ENCODE data around the gene FAM50A.

Gene FAM50A

DNA sequence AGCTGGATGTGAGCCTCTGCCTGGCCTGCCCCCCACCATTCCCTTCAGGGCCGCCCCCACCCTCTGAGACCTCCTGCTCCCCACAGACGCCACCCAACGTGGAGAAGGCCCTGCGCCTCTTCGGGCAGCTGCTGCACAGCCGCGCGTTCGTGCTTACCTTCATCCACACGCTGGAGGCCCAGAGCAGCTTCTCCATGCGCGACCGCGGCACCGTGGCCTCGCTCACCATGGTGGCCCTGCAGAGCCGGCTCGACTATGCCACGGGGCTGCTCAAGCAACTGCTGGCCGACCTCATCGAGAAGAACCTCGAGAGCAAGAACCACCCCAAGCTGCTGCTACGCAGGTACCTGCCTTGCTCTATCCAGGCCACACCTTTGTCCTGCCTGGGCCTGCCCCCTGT is 24.3 kb downstream of the FAM50A start:
- DNase-seq: no peak

DNA sequence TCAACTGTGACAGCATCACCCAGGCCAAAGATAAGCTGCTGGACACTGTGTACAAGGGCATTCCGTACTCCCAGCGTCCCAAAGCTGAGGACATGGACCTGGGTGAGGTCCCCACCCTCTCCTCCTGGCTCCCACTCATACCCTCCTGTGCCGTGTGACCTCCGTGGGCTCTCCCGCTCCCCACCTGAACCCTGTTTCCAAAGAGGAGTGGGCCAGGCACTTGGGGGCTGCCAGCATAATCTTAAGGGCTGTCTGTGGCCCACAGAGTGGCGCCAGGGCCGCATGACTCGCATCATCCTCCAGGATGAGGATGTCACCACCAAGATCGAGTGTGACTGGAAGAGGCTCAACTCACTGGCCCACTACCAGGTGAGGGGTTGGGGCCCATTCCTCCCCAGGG is 25.2 kb downstream of the FAM50A start:
- no peak for DNase-seq

DNA sequence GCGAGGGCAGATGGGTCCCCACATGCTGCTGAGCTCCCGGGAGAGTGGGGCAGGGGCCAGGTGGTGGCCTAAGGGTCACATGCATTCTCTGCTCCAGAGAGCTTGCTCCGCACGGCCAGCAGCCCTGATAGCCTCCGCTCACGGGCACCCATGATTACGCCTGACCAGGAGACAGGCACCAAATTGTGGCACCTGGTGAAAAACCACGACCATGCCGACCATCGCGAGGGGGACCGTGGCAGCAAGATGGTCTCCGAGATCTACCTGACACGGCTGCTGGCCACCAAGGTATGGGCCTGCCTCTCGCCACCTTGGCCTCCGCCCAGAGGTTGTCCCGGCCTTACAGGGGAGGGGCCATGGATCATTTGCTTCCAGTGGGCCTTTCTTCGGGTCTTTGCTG is 25.9 kb downstream of the FAM50A start:
- DNase-seq: no peak

DNA sequence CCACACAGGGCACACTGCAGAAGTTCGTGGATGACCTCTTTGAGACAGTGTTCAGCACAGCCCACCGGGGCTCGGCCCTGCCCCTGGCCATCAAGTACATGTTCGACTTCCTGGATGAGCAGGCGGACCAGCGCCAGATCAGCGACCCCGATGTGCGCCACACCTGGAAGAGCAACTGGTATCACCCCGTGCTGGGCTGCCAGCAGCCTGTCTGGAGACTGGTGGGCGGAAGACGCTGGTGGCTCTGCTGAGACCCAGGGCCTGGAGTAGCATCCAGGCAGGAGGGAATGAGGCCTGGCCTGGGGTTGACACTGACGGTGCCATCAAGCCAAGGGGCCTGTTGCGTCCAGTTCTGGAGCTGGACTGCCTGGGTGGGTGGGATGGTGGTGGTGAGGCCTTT is 26.5 kb downstream of the FAM50A start:
- DNase-seq: no peak

DNA sequence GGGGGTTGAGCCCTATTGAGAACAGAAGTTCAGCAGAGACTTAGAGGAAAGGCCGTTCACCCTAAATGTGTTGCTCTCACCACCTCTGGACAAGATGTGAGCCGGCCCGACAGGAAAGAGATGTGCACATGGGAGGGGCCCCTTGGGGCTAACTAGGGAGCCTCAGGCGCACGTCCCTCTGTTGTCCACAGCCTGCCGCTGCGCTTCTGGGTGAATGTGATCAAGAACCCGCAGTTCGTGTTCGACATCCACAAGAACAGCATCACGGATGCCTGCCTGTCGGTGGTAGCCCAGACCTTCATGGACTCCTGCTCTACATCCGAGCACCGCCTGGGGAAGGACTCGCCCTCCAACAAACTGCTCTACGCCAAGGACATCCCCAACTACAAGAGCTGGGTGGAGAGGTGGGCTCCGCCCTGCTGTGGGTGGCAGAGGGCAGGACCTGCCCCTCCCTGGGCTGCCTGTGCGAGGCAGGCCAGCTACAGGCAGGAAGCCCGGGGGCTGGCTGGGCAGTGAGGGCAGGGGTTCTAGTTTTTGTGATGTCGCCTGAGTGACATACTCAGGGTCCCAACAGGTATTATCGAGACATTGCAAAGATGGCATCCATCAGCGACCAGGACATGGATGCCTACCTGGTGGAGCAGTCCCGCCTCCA is 27.1 kb downstream of the FAM50A start:
- no peak for DNase-seq

DNA sequence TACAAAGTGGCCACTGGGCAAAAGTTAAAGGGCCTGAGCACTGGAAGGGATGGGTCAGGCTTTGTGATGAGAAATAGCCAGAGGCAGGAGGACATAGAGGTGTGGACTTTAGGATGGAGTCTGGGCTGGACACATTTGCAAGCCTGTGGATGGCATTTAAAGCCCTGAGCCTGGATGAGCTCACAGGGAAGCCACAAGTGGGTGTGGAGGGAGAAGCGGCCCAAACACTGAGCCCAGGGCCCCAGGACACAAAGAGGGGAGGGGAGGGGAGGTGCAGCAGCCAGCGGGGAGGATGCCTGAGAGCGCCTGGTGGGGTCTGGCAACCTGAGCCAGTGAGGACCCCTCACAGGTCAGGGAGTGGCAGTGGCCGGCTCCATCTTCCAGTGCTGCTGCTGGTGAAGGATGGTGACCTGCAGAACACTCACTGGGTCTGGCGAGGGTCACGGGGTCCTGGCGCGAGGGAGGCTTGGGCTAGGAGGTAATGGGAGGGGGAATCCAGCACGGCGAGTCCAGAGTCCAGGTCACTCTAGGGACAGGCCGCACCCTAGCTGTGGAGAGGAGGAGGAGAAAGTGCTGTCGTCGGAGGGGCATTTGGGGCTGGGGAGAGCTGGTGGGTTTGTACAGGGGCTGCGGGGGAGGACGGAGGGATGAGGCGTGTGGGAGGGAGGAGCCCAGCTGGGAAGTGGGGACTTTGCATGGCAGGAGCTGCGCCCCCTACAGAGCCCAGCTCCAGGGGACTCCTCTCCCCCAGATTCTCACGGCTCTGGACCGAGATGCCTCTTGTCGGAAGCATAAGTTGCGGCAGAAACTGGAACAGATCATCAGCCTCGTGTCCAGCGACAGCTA is 28.1 kb downstream of the FAM50A start:
- DNase-seq: no peak

DNA sequence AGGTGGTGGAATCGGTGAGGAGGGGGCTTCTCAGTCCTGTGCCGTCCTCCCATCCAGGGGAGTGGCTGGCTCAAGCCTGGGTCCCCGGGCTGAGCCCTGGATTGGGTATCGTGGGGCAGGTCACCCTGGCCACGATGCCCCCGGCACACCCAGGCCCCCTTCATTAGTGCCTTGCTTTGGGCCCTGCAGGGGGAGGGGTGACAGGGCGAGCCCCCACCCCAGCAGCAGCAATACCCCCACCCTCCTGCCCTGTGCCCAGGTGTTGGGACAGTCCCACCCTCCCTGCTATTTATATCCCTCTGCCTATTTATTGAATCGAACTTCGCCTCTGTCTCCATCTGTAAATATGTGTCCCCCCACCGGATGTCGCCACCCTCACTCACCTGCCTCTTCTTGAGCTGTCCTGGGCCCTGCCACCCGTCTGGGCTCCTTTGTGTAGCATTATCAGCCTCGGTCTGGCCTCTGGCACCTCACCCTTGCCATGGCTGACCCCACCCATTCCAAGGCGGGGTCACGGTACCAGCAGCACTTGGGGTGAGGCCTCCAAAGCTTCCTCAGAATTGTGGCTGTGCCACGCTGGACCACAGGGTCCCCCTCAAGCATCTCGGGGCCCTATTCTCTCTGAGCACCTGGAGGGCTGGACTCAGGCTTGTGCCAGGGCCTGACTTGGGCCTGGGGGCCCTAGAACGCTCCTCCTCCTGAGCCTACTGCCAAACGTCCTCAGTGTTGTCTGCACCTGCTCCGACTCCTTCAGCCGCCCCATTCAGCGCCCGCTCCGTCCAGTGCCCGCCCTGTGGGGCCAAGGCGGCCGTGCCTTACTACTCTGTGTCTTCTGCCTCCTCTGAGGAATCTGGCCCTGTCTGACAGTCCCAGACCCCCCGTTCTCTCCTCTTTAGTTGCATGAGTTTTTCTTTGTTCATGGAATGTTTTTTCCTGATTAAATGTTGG is 29.0 kb downstream of the FAM50A start:
- DNase-seq: no peak

DNA sequence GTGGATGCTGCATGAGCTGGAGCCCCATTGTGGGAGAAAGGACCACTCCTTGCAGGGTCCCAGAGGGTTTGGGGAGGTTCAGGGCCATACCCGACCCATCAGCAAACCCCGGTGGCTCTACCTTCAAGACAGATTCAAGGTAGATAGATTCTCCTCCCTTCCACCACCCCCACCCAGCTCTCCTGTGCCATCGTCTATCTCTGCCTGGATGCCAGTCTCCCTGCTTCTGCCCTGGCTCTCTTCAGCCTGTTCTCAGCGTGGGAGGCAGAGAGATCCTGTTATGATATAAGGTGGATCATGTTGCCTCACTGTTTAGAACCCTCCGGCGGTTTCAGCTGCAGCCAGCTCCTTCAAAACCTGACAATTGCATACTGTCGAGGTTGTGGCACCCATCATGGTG is 29.7 kb downstream of the FAM50A start:
- no peak for DNase-seq

DNA sequence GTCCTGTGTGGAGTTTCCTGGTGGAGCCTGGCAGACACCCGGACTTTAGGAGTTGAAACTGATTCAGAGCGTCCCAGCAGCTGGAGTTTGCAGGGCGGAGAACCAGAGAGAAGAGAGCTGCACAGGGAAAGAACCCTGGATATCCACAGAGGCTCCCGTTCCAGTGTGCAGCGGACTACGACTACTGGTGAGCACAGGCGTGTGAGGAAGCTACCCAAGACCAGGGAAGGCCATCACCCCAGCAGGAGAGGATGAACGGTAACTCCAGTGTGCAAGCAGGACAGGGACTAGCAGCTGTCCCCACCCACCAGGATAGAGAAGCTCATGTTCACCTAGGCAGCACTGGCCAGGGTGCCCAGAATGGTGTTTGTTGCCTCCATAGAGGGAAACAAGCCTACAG is 32.9 kb downstream of the FAM50A start:
- DNase-seq: no peak

DNA sequence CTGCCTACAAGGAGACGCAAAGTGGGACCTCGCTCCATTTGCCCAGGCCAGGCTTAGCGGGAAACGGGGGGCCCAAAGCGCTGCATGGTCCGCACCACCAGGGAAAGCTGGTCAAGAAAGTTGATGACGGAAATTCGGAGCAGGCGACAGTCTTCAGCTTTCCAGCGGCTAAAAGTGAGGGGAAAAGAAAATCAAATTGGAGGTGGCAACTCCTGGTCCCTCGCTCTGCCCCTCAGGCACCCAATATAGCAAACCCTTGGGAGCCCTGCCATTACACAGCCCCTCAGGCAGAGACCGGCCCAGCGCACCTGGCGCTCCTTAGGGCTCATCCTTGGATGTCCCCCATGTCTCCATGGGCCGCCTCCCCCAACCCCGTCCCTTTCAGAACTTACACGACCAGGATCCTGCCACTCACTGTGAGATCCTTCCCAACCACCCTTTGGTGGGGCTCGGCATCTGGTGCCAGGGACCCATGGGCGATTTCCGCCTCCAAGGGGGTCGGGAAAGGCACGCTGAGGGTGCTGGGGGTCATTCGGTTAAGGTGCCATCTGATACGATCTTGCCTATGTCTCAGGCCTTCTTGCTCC is 34.0 kb downstream of the FAM50A start:
- no peak for DNase-seq

DNA sequence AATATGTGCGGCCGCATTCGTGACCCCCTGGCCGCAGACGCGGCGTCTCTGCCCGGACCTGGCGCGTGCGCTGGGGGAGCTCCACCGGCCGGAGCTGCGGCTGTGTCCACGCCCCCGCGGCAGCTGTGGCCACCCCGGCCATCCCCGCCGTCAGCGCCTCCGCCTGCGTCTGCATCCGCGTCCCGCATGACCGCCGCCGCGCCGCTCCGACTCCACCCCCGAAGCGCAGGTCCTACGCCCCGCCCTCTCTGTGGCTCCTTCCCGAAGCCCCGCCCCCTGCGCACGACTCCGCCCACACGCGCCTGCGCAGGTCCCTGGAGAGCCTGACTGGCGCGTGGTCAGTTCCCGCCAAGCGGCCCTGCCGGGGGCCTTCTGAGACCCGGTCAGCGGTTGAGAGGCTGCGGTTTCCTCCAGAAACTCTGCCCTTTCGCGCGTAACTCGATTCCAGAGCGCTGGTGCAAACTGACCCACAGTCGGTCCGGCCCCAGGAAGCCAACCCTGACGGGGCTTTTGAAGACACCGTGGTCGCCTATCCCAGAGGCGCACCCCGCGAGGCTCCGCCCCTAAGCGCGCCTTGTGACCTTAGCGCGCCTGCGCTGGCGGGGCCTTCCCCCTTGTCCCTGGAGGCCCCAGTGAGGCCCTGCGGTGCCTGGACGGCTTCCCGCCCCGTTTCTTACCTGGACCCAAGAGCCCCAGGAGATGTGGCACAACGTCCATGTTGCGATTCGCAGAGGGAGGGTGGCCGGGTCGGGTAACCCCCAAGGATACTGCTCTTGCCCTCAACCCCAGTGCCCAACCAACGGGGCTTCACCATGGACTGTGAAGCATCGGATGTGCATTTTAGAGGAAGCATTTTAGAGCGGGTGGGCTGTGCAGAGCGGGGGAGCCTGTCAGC is 35.0 kb downstream of the FAM50A start, which contains the start of gene LAGE3:
Gene LAGE3, minus strand, starts transcription at position 554 of the 895 bp plus-strand sequence. Its CDS starts 366 bp downstream, at position 188.
- peak; percentile 93 for DNase-seq

DNA sequence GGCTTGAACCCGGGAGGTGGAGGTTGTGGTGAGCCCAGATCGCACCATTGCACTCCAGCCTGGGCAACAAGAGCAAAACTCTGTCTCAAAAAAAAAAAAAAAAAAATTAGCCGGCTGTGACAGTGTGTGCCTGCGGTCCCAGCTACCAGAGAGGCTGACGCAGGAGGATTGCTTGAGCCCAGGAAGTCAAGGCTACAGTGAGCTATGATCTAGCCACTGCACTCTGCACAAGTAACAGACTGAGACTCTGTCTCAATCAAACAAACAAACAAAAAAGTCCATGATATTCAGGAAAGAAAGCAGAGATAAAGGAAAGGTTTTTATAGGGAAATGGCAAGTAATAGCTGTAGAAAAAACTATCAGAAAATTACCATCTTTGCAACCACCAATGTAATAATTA is 37.3 kb downstream of the FAM50A start:
- no peak for DNase-seq

DNA sequence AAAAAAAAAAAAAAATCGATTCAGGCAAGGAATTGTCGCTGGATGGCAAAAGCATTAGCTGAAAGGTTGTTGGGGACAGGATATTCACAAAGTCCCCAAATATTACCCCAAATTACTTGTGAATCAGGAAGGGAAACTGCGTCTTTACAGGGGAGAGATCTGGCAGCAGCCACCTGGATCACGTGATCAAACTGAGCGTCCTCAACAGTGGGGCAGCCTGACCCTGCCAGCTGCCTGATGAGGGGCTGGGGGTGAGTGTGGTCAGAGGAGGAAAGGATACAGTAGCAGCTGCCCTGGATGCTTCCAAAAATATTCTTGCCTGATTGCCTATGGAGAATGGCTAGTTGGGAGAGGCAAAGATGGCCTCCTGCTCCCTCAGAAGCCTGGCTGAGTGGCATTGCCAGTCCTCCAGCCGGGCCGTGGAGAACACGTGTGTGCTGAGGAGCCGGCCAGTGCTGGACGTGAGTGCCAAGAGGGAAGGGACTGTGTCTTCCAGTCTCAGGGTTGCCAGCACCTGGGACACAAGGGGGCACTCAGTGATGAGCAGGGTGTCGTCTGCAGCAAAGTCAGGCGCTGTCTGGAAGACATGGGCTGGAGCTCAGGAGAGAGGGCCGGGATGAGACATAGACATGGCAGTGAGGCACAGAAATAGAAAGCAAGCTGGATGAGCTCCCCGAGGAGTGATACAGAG is 38.1 kb downstream of the FAM50A start:
- no peak for DNase-seq

DNA sequence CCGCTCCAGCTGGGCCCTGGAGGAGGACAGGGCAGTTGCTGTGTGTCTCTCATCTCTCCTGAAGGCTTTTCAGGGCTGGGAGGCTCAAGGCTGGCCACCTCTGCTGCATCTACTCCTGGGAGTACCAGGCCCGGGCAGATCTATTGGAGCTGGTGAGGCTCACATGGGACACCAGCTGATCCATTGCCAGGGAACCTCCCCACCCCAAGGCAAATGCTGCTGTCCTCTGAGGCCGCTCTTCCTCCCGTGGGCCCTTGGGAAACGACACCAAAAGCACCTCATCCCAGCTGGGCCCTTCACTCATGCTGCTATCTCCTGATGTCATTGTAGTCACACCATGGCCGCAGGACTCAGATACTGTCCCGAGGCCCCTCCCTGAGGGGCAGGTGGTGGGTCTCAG is 38.8 kb downstream of the FAM50A start:
- DNase-seq: no peak

DNA sequence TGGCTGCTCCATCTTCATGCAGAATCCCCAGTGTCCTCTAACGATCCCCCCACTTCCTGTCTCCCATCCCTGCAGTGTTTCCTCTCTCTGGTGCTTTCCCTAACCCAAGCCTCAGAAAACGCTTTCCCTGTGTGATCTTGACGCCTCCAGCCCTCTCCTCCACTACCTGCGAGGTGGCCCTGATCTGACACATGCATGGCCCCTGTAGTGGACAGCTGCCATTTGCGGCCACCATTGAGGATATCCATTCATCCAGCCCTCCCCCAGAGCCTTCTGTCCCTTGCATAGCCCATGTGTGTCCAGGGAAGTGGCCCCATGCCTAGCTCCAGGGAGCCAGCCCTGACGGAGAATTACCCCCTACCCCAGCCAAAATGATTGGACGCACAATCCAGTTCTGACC is 39.4 kb downstream of the FAM50A start:
- DNase-seq: no peak

DNA sequence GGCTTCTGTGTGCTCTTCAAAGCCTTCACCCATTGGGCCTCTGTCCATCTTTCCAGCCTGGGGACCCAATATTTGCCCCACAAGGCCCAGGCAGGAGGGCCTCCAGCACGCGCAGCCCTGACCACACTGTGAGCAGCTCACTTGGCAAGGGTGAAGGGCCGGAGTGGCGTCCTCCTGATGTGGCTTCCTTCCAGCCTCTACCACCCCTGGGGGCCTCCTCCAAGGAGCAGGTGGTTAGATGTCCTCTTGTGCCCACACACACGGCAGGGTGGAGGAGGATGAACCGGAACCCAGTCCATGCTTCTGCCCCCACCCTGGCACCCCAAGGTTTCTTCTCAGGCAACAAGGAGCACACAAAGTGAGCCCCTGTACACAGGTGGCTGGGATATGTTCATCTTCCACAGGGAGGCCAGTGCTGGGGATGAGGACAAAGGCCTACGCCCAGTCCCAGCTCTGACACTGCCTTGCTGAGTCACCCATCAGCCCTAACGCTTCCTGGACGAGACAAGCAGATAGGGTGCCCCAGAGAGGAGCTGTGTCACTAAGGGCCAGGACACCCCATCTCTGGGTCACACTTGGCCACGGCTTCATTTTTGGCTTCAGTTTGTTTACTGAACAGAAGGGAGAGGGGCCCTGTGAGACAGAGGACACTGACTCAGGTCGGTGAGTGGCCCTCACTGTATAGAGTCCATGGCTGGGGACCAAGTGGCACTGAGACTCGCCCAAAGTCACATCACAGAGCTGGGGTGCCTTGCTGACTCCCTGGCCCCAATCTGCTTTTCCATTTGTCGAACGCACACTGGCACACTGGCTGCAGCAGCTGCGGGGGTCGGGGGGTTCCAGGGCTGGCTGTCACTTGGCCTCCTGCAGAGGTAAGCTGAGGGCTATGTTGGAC is 40.6 kb downstream of the FAM50A start:
- DNase-seq: no peak

DNA sequence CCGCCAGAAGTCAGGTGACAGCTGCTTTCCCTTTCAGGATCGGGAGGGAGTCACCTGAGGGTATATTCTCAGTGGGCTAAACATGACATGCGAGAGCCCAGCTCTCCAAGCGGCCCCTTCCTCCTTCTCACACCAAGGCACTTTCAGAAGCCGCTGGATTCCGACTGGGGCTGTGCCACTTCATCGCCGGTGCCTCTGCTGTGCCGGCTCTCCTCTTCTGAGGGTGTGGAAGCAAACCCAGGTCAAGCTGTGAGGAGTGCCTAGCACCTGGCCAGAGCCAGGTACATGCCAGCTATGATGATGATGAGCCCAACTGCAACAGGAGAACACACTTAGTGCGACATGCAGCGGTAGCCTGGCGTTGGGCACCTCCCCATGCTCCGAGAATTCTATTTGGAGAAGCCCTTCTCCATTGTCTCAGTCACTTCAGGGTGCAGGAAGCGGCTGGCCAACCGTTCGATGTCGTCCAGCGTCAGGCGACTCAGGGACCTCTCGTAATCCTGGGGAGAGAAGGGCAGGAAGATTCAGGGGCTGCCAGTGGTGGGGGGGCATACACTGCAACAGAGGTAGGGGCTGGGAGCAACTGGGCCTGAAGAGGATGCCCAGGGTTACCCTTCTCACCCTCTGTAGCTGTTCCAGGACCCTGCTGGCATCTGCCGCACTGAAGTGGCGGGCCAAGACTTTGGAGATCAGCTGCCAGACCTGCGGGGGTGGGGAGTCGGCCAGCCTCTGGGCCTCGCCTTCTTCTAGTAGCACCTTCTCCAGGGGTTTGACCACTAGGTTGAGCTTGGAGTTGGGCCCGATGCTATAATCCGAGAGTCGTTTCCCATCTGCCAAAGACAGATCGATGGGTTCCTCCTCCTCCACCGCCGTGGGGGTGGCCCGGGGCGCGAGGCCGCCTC is 41.5 kb downstream of the FAM50A start:
- no peak for DNase-seq

DNA sequence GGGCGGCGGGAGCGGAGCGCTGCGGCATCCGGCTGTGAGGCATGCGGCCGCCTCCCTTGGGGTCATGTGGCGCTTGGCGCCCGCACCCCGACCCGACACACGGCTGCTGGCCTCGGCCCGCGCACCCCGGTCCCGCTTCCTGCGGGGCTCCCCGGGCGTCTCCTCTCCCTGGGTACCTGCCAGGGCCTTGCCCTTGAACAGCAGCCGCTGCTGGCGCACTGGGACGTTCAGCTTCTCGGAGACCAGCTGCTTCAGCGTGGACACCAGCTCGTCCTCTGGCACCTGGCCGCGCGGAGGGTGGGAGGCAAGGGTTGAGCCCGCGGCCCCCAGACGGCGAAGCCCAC is 42.1 kb downstream of the FAM50A start:
- no peak for DNase-seq

Measured in NCI-H1436 (cell line).